ENCODE data around the gene OR2AG2. TPM values are rescaled to one million over a fixed set of nuclear protein-coding genes. Genes with fewer than 3 reads are reported as not detected.

Gene OR2AG2
- total and polyA plus RNA-seq, 9 of the 15 experiments (the other 6 are each of a cell fraction or from before 2014, with no cell fraction given) = 0.15 to 0.91 (median 0.55) TPM

GRCh38 chr11:6780829-6781228 lies 9.1 kb upstream of the OR2AG2 start:
- H3K9ac ChIP-seq (ENCODE audit: insufficient read depth in 1 of 2, low read depth in 2 of 2, low read length in 2 of 2) = no peak overlapping the region
- H3K9me1 ChIP-seq (ENCODE audit: control insufficient read depth, insufficient read depth, low read length) = no peaks in the 10 kb centered on the region
- no peak overlapping the region for H3K27ac ChIP-seq (ENCODE audit: extremely low read depth, low read depth, low read length)
- no peak for FAIRE-seq
- no peak overlapping the region for H3K4me2 ChIP-seq (ENCODE audit: insufficient read depth, low read length)
- no TSS peak for BruUV-seq (replicated peaks)
- no peaks in the 10 kb centered on the region for H3K36me3 ChIP-seq (ENCODE audit: control insufficient read depth, insufficient read depth, low read length)
- POLR2A ChIA-PET = interaction anchor here (0.6 kb wide), 1 partner anchor 1883 kb away, joined by 3 read pairs; no protein-coding TSS in a partner anchor
- H3K9me3 ChIP-seq (replicated peaks; ENCODE audit: control insufficient read depth, insufficient read depth, low read depth, low read length) = no peaks in the 10 kb centered on the region
- H3K4me3 ChIP-seq = no peak overlapping the region
- no peaks in the 10 kb centered on the region for H4K20me1 ChIP-seq (replicated peaks; ENCODE audit: control insufficient read depth, insufficient read depth, low read length)
- ATAC-seq = no peak
- CTCF ChIA-PET (ENCODE audit: low intra/inter-chr PET ratio) = no interaction called here
- no peak for DNase-seq (ENCODE audit: extremely low read depth in 1 of 4, low spot score in 3 of 4)
- in situ Hi-C loops (cut with MboI) (no loop called here), intact Hi-C loops (cut with micrococcal nuclease) (no loop called here)
- H3K79me2 ChIP-seq (ENCODE audit: control insufficient read depth, insufficient read depth, low read length) = no peaks in the 10 kb centered on the region
- no peaks in the 10 kb centered on the region for H3K4me1 ChIP-seq (replicated peaks in 1 of 2; ENCODE audit: control insufficient read depth in 2 of 2, insufficient read depth in 2 of 2, low read length in 2 of 2)
- no peak overlapping the region for H2AFZ ChIP-seq (ENCODE audit: low read depth, low read length)
- TF ChIP-seq SMARCB1 (IDR thresholded peaks at IDR 0.05; ENCODE audit: insufficient read length, low read depth) (no peak), ZNF134 (CRISPR knock-in tag; conservative IDR thresholded peaks at IDR 0.05) (no peak), MTA3 (IDR thresholded peaks at IDR 0.05; ENCODE audit: borderline replicate concordance) (no peak)
- TF ChIP-seq, protein P1, sequence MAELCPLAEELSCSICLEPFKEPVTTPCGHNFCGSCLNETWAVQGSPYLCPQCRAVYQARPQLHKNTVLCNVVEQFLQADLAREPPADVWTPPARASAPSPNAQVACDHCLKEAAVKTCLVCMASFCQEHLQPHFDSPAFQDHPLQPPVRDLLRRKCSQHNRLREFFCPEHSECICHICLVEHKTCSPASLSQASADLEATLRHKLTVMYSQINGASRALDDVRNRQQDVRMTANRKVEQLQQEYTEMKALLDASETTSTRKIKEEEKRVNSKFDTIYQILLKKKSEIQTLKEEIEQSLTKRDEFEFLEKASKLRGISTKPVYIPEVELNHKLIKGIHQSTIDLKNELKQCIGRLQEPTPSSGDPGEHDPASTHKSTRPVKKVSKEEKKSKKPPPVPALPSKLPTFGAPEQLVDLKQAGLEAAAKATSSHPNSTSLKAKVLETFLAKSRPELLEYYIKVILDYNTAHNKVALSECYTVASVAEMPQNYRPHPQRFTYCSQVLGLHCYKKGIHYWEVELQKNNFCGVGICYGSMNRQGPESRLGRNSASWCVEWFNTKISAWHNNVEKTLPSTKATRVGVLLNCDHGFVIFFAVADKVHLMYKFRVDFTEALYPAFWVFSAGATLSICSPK (IDR thresholded peaks at IDR 0.05; ENCODE audit: borderline replicate concordance) = no peak
- TF ChIP-seq, protein P2, sequence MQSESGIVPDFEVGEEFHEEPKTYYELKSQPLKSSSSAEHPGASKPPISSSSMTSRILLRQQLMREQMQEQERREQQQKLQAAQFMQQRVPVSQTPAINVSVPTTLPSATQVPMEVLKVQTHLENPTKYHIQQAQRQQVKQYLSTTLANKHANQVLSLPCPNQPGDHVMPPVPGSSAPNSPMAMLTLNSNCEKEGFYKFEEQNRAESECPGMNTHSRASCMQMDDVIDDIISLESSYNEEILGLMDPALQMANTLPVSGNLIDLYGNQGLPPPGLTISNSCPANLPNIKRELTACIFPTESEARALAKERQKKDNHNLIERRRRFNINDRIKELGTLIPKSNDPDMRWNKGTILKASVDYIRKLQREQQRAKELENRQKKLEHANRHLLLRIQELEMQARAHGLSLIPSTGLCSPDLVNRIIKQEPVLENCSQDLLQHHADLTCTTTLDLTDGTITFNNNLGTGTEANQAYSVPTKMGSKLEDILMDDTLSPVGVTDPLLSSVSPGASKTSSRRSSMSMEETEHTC (IDR thresholded peaks at IDR 0.05) = no peak
- TF ChIP-seq, protein P3, sequence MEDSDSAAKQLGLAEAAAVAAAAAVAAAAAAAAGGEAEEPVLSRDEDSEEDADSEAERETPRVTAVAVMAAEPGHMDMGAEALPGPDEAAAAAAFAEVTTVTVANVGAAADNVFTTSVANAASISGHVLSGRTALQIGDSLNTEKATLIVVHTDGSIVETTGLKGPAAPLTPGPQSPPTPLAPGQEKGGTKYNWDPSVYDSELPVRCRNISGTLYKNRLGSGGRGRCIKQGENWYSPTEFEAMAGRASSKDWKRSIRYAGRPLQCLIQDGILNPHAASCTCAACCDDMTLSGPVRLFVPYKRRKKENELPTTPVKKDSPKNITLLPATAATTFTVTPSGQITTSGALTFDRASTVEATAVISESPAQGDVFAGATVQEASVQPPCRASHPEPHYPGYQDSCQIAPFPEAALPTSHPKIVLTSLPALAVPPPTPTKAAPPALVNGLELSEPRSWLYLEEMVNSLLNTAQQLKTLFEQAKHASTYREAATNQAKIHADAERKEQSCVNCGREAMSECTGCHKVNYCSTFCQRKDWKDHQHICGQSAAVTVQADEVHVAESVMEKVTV (CRISPR knock-in tag; IDR thresholded peaks at IDR 0.05) = no peak
- H3K27me3 ChIP-seq (ENCODE audit: control insufficient read depth in 2 of 2, insufficient read depth in 2 of 2, low read length in 2 of 2) = no peaks in the 10 kb centered on the region

Measured in K562 (cell line).